Neural cell (in vitro differentiated cells): ENCODE data around the gene RTF1. TPM values are rescaled to one million over a fixed set of nuclear protein-coding genes. Genes with fewer than 3 reads are reported as not detected.

Experiments used
- H2AFZ ChIP-seq: fragments of 200-600, 300-800 bp; sonication (generic), shearing (Covaris generic); 2 replicates; pipeline ENCODE4 v1.6.0; 2014; ENCODE audit warnings: low read depth, mild to moderate bottlenecking, antibody characterized with exemption, low read length, moderate library complexity
- H3F3A ChIP-seq: fragments of 200-600 bp; shearing (Covaris generic); 2 replicates; pipeline ENCODE4 v1.6.1; 2016; ENCODE audit warnings: mild to moderate bottlenecking, moderate library complexity, mixed read lengths, antibody characterized with exemption, low read length; ENCODE audit not compliant: insufficient read depth, poor library complexity, severe bottlenecking
- H3K27ac ChIP-seq: fragments of 200-600, 300-800 bp; sonication (generic), shearing (Covaris generic); 2 replicates; pipeline ENCODE4 v1.5.1; 2014; ENCODE audit warnings: mild to moderate bottlenecking, low read length, moderate library complexity
- H3K27me3 ChIP-seq: fragments of 300-800, 200-600 bp; sonication (generic), shearing (Covaris generic); 2 replicates; pipeline ENCODE4 v1.6.0; 2014; ENCODE audit warnings: mild to moderate bottlenecking, low read depth, low read length, moderate library complexity; ENCODE audit not compliant: insufficient read depth
- H3K36me3 ChIP-seq: fragments of 300-800, 200-600 bp; sonication (generic), shearing (Covaris generic); 2 replicates; pipeline ENCODE4 v1.5.1; 2014; ENCODE audit warnings: mild to moderate bottlenecking, antibody characterized with exemption, low read length, moderate library complexity; ENCODE audit not compliant: insufficient read depth
- H3K4me2 ChIP-seq: fragments of 300-800, 200-600 bp; sonication (generic), shearing (Covaris generic); 2 replicates; pipeline ENCODE4 v1.6.0; 2014; ENCODE audit warnings: mild to moderate bottlenecking, low read length
- H3K4me3 ChIP-seq: fragments of 300-800, 200-600 bp; sonication (generic), shearing (Covaris generic); 2 replicates; pipeline ENCODE4 v1.5.1; 2014; ENCODE audit warnings: mild to moderate bottlenecking, low read length, moderate library complexity
- H3K79me2 ChIP-seq: fragments of 200-600 bp; shearing (Covaris generic); replicated peaks from 2 replicates; pipeline ENCODE4 v1.6.0; 2014; ENCODE audit warnings: mild to moderate bottlenecking, low read length, moderate library complexity; ENCODE audit not compliant: insufficient read depth
- H3K9ac ChIP-seq: fragments of 300-800, 200-600 bp; sonication (generic), shearing (Covaris generic); 2 replicates; pipeline ENCODE4 v1.6.1; 2016; ENCODE audit warnings: mild to moderate bottlenecking, low read length, mixed read lengths
- H3K9me2 ChIP-seq: fragments of 200-600 bp; shearing (Covaris generic); 2 replicates; pipeline ENCODE4 v1.6.1; 2016; ENCODE audit warnings: mild to moderate bottlenecking, low read length, mixed read lengths; ENCODE audit not compliant: insufficient read depth
- H3K9me3 ChIP-seq: fragments of 200-600, 300-800 bp; sonication (generic), shearing (Covaris generic); 2 replicates; pipeline ENCODE4 v1.6.1; 2016; ENCODE audit warnings: mild to moderate bottlenecking, mixed run types, low read length, moderate library complexity, mixed read lengths
- H4K20me1 ChIP-seq: fragments of 200-600 bp; shearing (Covaris generic); 2 replicates; pipeline ENCODE4 v1.6.1; 2016; ENCODE audit warnings: mild to moderate bottlenecking, mixed run types; ENCODE audit not compliant: insufficient read depth
- EP300 ChIP-seq: fragments of 450-650 bp; conservative IDR thresholded peaks from 2 replicates; pipeline ENCODE4 v1.6.1; 2014; ENCODE audit warnings: antibody characterized with exemption, mild to moderate bottlenecking, moderate library complexity; ENCODE audit not compliant: poor library complexity, severe bottlenecking
- EZH2 ChIP-seq: fragments of 200-600, 300-800 bp; shearing (Covaris generic), sonication (generic); IDR thresholded peaks from 2 replicates; pipeline ENCODE4 v1.6.1; 2014; ENCODE audit warnings: antibody characterized with exemption, low read length, borderline replicate concordance, mild to moderate bottlenecking; ENCODE audit not compliant: insufficient read depth, poor library complexity, severe bottlenecking
- MXI1 ChIP-seq: fragments of 450-650 bp; conservative IDR thresholded peaks from 2 replicates; pipeline ENCODE4 v1.6.1; 2014; ENCODE audit warnings: antibody characterized with exemption, mild to moderate bottlenecking; ENCODE audit not compliant: poor library complexity, severe bottlenecking
- POLR2AphosphoS5 ChIP-seq: IDR thresholded peaks from 2 replicates; pipeline ENCODE4 v1.6.1; 2012
- RAD21 ChIP-seq: fragments of 450-650 bp; conservative IDR thresholded peaks from 2 replicates; pipeline ENCODE4 v1.6.1; 2014; ENCODE audit warnings: antibody characterized with exemption, mild to moderate bottlenecking, moderate library complexity
- REST ChIP-seq: IDR thresholded peaks from 2 replicates; pipeline ENCODE4 v1.6.1; 2012; ENCODE audit warnings: borderline replicate concordance
- SMC3 ChIP-seq: fragments of 450-650 bp; conservative IDR thresholded peaks from 2 replicates; pipeline ENCODE4 v1.6.1; 2014; ENCODE audit warnings: antibody characterized with exemption, mild to moderate bottlenecking, moderate library complexity; ENCODE audit not compliant: poor library complexity
- TAF1 ChIP-seq: IDR thresholded peaks from 2 replicates; pipeline ENCODE4 v1.6.1; 2012; ENCODE audit warnings: low read depth
- polyA plus RNA-seq: library from polyadenylated mRNA; depleted of rRNA; stranded (reverse); fragments of >200 nt; gene quantifications from 2 replicates; pipeline ENCODE4 v1.2.3, GENCODE V29; 2014
- TF ChIP-seq, protein P1 (sequence below): fragments of 450-650 bp; IDR thresholded peaks from 2 replicates; pipeline ENCODE4 v1.5.1; 2014; ENCODE audit warnings: antibody characterized with exemption, mild to moderate bottlenecking, moderate library complexity; ENCODE audit not compliant: poor library complexity, severe bottlenecking

Gene RTF1
- polyA plus RNA-seq, 1 donor from 2014 or later = 84.1 TPM

DNA sequence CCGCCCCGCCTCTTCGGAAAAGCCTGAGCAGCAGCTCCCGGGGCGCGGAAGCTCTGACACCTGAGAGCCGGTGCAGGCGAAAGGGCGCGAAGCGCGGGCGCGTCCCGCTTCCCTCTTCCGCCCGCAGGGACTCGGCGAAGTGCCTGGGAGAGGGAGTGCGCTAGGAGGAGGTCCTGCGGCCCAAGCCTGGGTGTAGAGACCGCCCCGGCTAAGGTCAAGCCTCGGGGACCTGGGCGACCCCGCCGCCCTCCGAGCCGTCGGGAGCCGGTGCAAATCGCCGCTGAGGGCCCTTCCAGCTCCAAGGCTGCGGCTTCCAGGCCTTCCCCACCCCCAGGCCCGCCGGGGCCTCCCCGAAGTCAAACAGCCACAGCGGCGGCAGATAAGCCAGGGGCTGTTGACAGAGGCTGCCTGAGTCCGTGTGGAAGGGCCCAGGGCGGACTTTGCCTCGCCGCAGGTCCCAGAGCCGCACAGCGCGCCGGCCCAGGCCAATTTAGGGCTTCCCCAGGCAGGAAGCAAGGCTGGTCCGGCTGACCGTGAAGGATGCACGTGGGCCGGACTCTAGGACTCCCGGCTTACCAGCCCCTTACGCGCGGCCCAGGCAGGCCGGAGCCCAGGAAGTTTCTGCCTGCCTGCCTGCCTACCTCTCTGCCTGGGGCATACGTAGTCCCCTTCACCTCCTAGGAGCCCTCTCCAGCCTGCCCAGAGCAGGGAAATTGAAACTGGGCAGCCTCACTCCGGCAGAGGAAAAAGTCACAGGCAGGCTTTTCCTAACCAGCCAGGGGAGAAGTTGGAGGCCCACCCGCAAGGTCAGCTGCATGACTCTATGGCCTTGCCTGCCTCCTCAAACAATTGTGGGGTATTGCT, 79.1 kb downstream of the RTF1 start:
- Histone ChIP-seq H2AFZ (no peak overlapping the region), H3F3A (no peaks in the 10 kb centered on the region), H3K36me3 (no peaks in the 10 kb centered on the region), H3K4me3 (peak overlapping the region; percentile 66), H3K27me3 (peaks cover 96% of the 10 kb centered on the region), H3K27ac (no peak overlapping the region), H3K9ac (no peak overlapping the region), H3K4me2 (no peak overlapping the region), H3K9me3 (no peaks in the 10 kb centered on the region), H3K79me2 (no peaks in the 10 kb centered on the region), H3K9me2 (no peaks in the 10 kb centered on the region), H4K20me1 (no peaks in the 10 kb centered on the region)
- TF ChIP-seq TAF1 = no peak
- TF ChIP-seq EZH2 = peak; percentile 28

- Histone ChIP-seq H3K4me3 (no peak overlapping the region), H2AFZ (no peak overlapping the region), H3K79me2 (no peaks in the 10 kb centered on the region), H3K9me2 (no peaks in the 10 kb centered on the region), H3K9ac (no peak overlapping the region), H4K20me1 (no peaks in the 10 kb centered on the region), H3K27me3 (peaks cover 97% of the 10 kb centered on the region), H3K36me3 (no peaks in the 10 kb centered on the region), H3K9me3 (no peaks in the 10 kb centered on the region), H3F3A (no peaks in the 10 kb centered on the region), H3K27ac (no peak overlapping the region), H3K4me2 (no peak overlapping the region)
- TF ChIP-seq, protein P1, sequence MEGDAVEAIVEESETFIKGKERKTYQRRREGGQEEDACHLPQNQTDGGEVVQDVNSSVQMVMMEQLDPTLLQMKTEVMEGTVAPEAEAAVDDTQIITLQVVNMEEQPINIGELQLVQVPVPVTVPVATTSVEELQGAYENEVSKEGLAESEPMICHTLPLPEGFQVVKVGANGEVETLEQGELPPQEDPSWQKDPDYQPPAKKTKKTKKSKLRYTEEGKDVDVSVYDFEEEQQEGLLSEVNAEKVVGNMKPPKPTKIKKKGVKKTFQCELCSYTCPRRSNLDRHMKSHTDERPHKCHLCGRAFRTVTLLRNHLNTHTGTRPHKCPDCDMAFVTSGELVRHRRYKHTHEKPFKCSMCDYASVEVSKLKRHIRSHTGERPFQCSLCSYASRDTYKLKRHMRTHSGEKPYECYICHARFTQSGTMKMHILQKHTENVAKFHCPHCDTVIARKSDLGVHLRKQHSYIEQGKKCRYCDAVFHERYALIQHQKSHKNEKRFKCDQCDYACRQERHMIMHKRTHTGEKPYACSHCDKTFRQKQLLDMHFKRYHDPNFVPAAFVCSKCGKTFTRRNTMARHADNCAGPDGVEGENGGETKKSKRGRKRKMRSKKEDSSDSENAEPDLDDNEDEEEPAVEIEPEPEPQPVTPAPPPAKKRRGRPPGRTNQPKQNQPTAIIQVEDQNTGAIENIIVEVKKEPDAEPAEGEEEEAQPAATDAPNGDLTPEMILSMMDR = no peak
- no peak for TF ChIP-seq REST
- no peak for TF ChIP-seq RAD21
- no peak for TF ChIP-seq SMC3
- TF ChIP-seq POLR2AphosphoS5 = no peak
- no peak for TF ChIP-seq TAF1
- no peak for TF ChIP-seq MXI1
- no peak for TF ChIP-seq EZH2
- TF ChIP-seq EP300 = no peak
These were observed 81.8 kb downstream of the RTF1 start for GRCh38 chr15:41498657-41499056.
